Large intestine (tissue), 3 donors: ENCODE measurements around the gene ENTHD1. TPM values are rescaled to one million over a fixed set of nuclear protein-coding genes. Genes with fewer than 3 reads are reported as not detected.

Source experiments
- DNase-seq, 2 donors: peaks; one replicate each; pipeline versions ENCODE4 v3.0.0 to v3.0.0-alpha.2; 2013
- H3K27ac ChIP-seq: one replicate; pipeline ENCODE4 v1.5.1; 2013; ENCODE audit warnings: low read length
- H3K27me3 ChIP-seq: 2 replicates; pipeline ENCODE4 v1.6.1; 2013; ENCODE audit warnings: low read length; ENCODE audit not compliant: control insufficient read depth, insufficient read depth
- H3K36me3 ChIP-seq: 2 replicates; pipeline ENCODE4 v1.6.1; 2013; ENCODE audit warnings: low read length; ENCODE audit not compliant: control insufficient read depth, insufficient read depth
- H3K4me1 ChIP-seq: one replicate; pipeline ENCODE4 v1.6.1; 2013; ENCODE audit warnings: low read length; ENCODE audit not compliant: control insufficient read depth, insufficient read depth
- H3K4me3 ChIP-seq: one replicate; pipeline ENCODE4 v1.5.1; 2013; ENCODE audit warnings: low read length
- H3K9me3 ChIP-seq: one replicate; pipeline ENCODE4 v1.6.1; 2013; ENCODE audit warnings: mild to moderate bottlenecking, low read depth, low read length, moderate library complexity; ENCODE audit not compliant: control insufficient read depth
- WGBS: methylation state at CpG from one replicate; pipeline ENCODE4 v1.1.5; 2013; ENCODE audit warnings: low lambda C conversion rate; ENCODE audit not compliant: insufficient coverage; 5-methylcytosine and 5-hydroxymethylcytosine counted together
- polyA plus RNA-seq: library from polyadenylated mRNA; unstranded; fragments of 120-200 nt; gene quantifications from one replicate; pipeline ENCODE4 v1.2.1, GENCODE V29; 2013

Gene ENTHD1
- polyA plus RNA-seq, 1 donor: 0.06 TPM

- peaks cover 26% of the 10 kb centered on the region for H3K4me1 ChIP-seq
- no peak overlapping the region for H3K27ac ChIP-seq
- peaks cover 42% of the 10 kb centered on the region for H3K9me3 ChIP-seq
- no peaks in the 10 kb centered on the region for H3K27me3 ChIP-seq
- DNase-seq: no peak
- H3K4me3 ChIP-seq: no peak overlapping the region
- H3K36me3 ChIP-seq: no peaks in the 10 kb centered on the region
Measured at GRCh38 chr22:39797528-39798147, 95.9 kb downstream of the ENTHD1 start.

DNA sequence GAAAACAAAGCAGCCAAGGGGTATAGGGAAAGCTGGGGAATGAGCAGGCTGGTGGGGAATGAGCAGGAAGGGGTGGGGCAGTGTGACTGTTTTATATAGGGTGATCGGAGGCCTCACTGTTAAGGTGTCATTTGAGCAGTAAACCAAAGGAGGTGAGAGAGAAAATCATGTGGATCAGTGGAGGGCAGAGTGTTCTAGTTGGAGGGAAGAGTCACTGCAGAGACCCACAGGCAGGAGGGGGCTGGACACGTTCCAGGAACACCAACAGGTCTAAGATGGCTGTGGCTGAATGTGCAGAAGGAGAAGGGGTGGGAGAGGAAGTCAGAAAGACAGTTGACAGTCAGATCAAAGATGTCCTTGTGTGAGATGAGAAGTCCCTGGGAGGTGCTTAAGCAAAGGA, 103.8 kb downstream of the ENTHD1 start:
- Histone ChIP-seq H3K36me3 (no peaks in the 10 kb centered on the region), H3K27ac (no peak overlapping the region), H3K4me1 (no peaks in the 10 kb centered on the region), H3K9me3 (peaks cover 6% of the 10 kb centered on the region), H3K4me3 (no peak overlapping the region), H3K27me3 (no peaks in the 10 kb centered on the region)
- DNase-seq: peak; percentile 28 to 50
- WGBS: 0% methylated on average over 1 of the region's 2 CpGs

GRCh38 chr22:39785232-39785631, 108.3 kb downstream of the ENTHD1 start:
- 20% methylated on average over 1 of the region's 5 CpGs for WGBS
- DNase-seq: no peak
- no peak overlapping the region for H3K4me3 ChIP-seq
- H3K27me3 ChIP-seq: no peaks in the 10 kb centered on the region
- no peaks in the 10 kb centered on the region for H3K9me3 ChIP-seq
- no peaks in the 10 kb centered on the region for H3K4me1 ChIP-seq
- no peak overlapping the region for H3K27ac ChIP-seq
- H3K36me3 ChIP-seq: no peaks in the 10 kb centered on the region

GRCh38 chr22:39777716-39778454, 115.7 kb downstream of the ENTHD1 start:
- H3K27ac ChIP-seq: no peak overlapping the region
- no peaks in the 10 kb centered on the region for H3K9me3 ChIP-seq
- 100% methylated on average over 1 of the region's 5 CpGs for WGBS
- DNase-seq: no peak
- H3K4me3 ChIP-seq: no peak overlapping the region
- no peaks in the 10 kb centered on the region for H3K27me3 ChIP-seq
- H3K36me3 ChIP-seq: no peaks in the 10 kb centered on the region
- peaks cover 13% of the 10 kb centered on the region for H3K4me1 ChIP-seq

- WGBS: no CpG with 5 or more reads among the region's 2 CpGs
- no peaks in the 10 kb centered on the region for H3K36me3 ChIP-seq
- H3K4me1 ChIP-seq: peaks cover 13% of the 10 kb centered on the region
- H3K4me3 ChIP-seq: no peak overlapping the region
- peak in 1 of 2 donors; percentile 29 for DNase-seq
- H3K27ac ChIP-seq: no peak overlapping the region
- no peaks in the 10 kb centered on the region for H3K9me3 ChIP-seq
- no peaks in the 10 kb centered on the region for H3K27me3 ChIP-seq
Measured at GRCh38 chr22:39776295-39777009, 117.1 kb downstream of the ENTHD1 start.

GRCh38 chr22:39773976-39774539, 119.5 kb downstream of the ENTHD1 start:
- DNase-seq: peak; percentile 9 to 53
- H3K27me3 ChIP-seq: no peaks in the 10 kb centered on the region
- H3K4me1 ChIP-seq: peaks cover 13% of the 10 kb centered on the region
- WGBS: 9% methylated on average over 3 of the region's 4 CpGs
- no peak overlapping the region for H3K27ac ChIP-seq
- no peak overlapping the region for H3K4me3 ChIP-seq
- H3K36me3 ChIP-seq: no peaks in the 10 kb centered on the region
- no peaks in the 10 kb centered on the region for H3K9me3 ChIP-seq

- H3K4me1 ChIP-seq: peaks cover 13% of the 10 kb centered on the region
- no peak for DNase-seq
- H3K9me3 ChIP-seq: no peaks in the 10 kb centered on the region
- no peak overlapping the region for H3K27ac ChIP-seq
- no peaks in the 10 kb centered on the region for H3K27me3 ChIP-seq
- no peaks in the 10 kb centered on the region for H3K36me3 ChIP-seq
- no peak overlapping the region for H3K4me3 ChIP-seq
Measured at GRCh38 chr22:39773503-39773902, 120.1 kb downstream of the ENTHD1 start.

- H3K4me3 ChIP-seq: no peak overlapping the region
- H3K9me3 ChIP-seq: no peaks in the 10 kb centered on the region
- 79% methylated on average over 2 of the region's 2 CpGs for WGBS
- no peak overlapping the region for H3K27ac ChIP-seq
- peaks cover 13% of the 10 kb centered on the region for H3K4me1 ChIP-seq
- no peaks in the 10 kb centered on the region for H3K36me3 ChIP-seq
- no peak for DNase-seq
- H3K27me3 ChIP-seq: no peaks in the 10 kb centered on the region
Measured at GRCh38 chr22:39771486-39771885, 122.1 kb downstream of the ENTHD1 start.

DNA sequence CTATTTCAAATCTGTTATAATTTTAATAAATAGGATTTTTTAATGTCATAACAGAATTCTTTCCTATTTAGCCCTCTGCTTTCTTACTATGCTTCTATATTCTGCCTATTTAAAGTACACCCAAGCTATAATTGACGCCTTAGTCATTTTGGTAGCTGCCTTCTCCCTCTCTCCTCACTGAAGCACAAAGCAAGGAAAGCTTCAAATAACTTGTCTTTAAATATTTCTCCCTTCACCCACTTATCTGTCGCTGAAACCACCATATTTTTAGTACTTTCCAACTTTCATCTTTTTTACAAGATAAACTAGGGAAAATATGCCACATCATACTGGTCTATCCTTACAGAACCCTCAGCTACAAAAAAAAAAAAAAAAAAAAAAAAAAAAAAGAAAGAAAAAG, 127.9 kb downstream of the ENTHD1 start:
- H3K9me3 ChIP-seq: no peaks in the 10 kb centered on the region

GRCh38 chr22:39765046-39765445, 128.5 kb downstream of the ENTHD1 start:
- H3K4me1 ChIP-seq: no peaks in the 10 kb centered on the region
- no peaks in the 10 kb centered on the region for H3K9me3 ChIP-seq
- H3K4me3 ChIP-seq: no peak overlapping the region
- no CpG with 5 or more reads among the region's 3 CpGs for WGBS
- H3K27ac ChIP-seq: no peak overlapping the region
- no peaks in the 10 kb centered on the region for H3K27me3 ChIP-seq
- no peak for DNase-seq
- no peaks in the 10 kb centered on the region for H3K36me3 ChIP-seq

More for the DNA sequence above, 127.9 kb downstream of the ENTHD1 start:
- H3K27ac ChIP-seq: no peak overlapping the region
- no peak for DNase-seq
- WGBS: 90% methylated on average over 2 of the region's 2 CpGs
- H3K27me3 ChIP-seq: no peaks in the 10 kb centered on the region
- no peak overlapping the region for H3K4me3 ChIP-seq
- H3K4me1 ChIP-seq: no peaks in the 10 kb centered on the region
- no peaks in the 10 kb centered on the region for H3K36me3 ChIP-seq
